HG02571 (cell line): ENCODE results near the gene TMEM190.
A peak's percentile ranks its signal among the peaks of the same experiment; 100 is the strongest.

ENCODE experiments used
- ATAC-seq: cut with Tn5 transposase; IDR thresholded peaks from one replicate; pipeline ENCODE4 v1.9.1; 2021; ENCODE audit warnings: mild to moderate bottlenecking, moderate library complexity; ENCODE audit not compliant: unreplicated experiment

TMEM190 gene

GRCh38 chr19:55369653-55370304 is 6.8 kb upstream of the TMEM190 start:
- ATAC-seq: no peak

GRCh38 chr19:55370305-55370988 is 6.2 kb upstream of the TMEM190 start, which contains the start of gene IL11:
IL11 (minus strand) TSS chr19:55370463; CDS start chr19:55370310, 153 bp downstream.
- ATAC-seq: no peak

GRCh38 chr19:55372316-55373081 is 4.1 kb upstream of the TMEM190 start:
- ATAC-seq: no peak

GRCh38 chr19:55373306-55373992 is 3.2 kb upstream of the TMEM190 start:
- ATAC-seq: no peak

- no peak for ATAC-seq
These were observed 2.5 kb upstream of the TMEM190 start for GRCh38 chr19:55373993-55374757.

- no peak for ATAC-seq
These were observed 918 bp downstream of the TMEM190 start for GRCh38 chr19:55377356-55378131.

- no peak for ATAC-seq
These were observed 2.5 kb downstream of the TMEM190 start for GRCh38 chr19:55379174-55379573.

- no peak for ATAC-seq
These were observed 5.4 kb downstream of the TMEM190 start for GRCh38 chr19:55382013-55382412.

GRCh38 chr19:55382522-55383054 is 6.0 kb downstream of the TMEM190 start:
- ATAC-seq: no peak

GRCh38 chr19:55383279-55384130 is 6.9 kb downstream of the TMEM190 start:
- ATAC-seq: no peak

- no peak for ATAC-seq
These were observed 7.7 kb downstream of the TMEM190 start, which contains the start of gene TMEM238 for GRCh38 chr19:55384131-55384919. TMEM238 (minus strand) TSS chr19:55384292; CDS start chr19:55384259, 33 bp downstream.

- ATAC-seq: peak; percentile 42
These were observed 8.5 kb downstream of the TMEM190 start for GRCh38 chr19:55384920-55385723.

GRCh38 chr19:55385724-55386492 is 9.3 kb downstream of the TMEM190 start, which contains the start of gene RPL28:
RPL28 (plus strand) TSS chr19:55385932; CDS start chr19:55386358, 426 bp downstream.
- peak; percentile 67 for ATAC-seq

GRCh38 chr19:55386493-55386971 is 9.9 kb downstream of the TMEM190 start:
- no peak for ATAC-seq

- no peak for ATAC-seq
These were observed 11.3 kb downstream of the TMEM190 start for GRCh38 chr19:55387736-55388497.
